ENCODE results near the gene DISC1. TPM values are rescaled to one million over a fixed set of nuclear protein-coding genes. Genes with fewer than 3 reads are reported as not detected.

DISC1 gene
- total RNA-seq, 1 experiment from 2014 or later = 13.5 TPM

- TF ChIP-seq CTCF (IDR thresholded peaks at IDR 0.05; ENCODE audit: insufficient read depth in 1 of 2, low read depth in 1 of 2, low read length in 1 of 2, severe bottlenecking in 1 of 2, unreplicated experiment in 1 of 2) = no peak
Observed at GRCh38 chr1:231612393-231613089, 14.0 kb upstream of the DISC1 start.

GRCh38 chr1:231613419-231614349 lies 12.9 kb upstream of the DISC1 start:
- no peak overlapping the region for H3K4me3 Mint-ChIP-seq (ENCODE audit: unreplicated experiment)
- H3K4me1 Mint-ChIP-seq (ENCODE audit: low read depth, unreplicated experiment) = no peaks in the 10 kb centered on the region
- H3K27ac Mint-ChIP-seq (ENCODE audit: unreplicated experiment) = no peak overlapping the region
- no peak overlapping the region for H3K4me3 ChIP-seq (ENCODE audit: low read depth, low read length)
- no peak for DNase-seq
- no peaks in the 10 kb centered on the region for H3K36me3 ChIP-seq (ENCODE audit: control insufficient read depth, insufficient read depth, low read length)
- no peaks in the 10 kb centered on the region for H3K36me3 Mint-ChIP-seq (ENCODE audit: insufficient read depth, unreplicated experiment)
- H3K4me1 ChIP-seq = no peaks in the 10 kb centered on the region
- peaks cover 10% of the 10 kb centered on the region for H3K9me3 Mint-ChIP-seq (ENCODE audit: unreplicated experiment)
- no peaks in the 10 kb centered on the region; the same call in 1 of the 2 replicates for H3K27me3 ChIP-seq (replicated peaks; ENCODE audit: control insufficient read depth, insufficient read depth, low read length)
- ChIA-PET CTCF (no interaction called here), POLR2A (no interaction called here)
- TF ChIP-seq CTCF (IDR thresholded peaks at IDR 0.05; ENCODE audit: insufficient read depth in 1 of 2, low read depth in 1 of 2, low read length in 1 of 2, severe bottlenecking in 1 of 2, unreplicated experiment in 1 of 2) = no peak
- peaks cover 11% of the 10 kb centered on the region for H3K27me3 Mint-ChIP-seq (ENCODE audit: insufficient read depth, unreplicated experiment)
- no TSS peak for BruUV-seq (replicated peaks)
- H3K9me3 ChIP-seq = no peaks in the 10 kb centered on the region
- intact Hi-C loops (cut with micrococcal nuclease; ENCODE audit: unreplicated experiment) = no loop called here

More at GRCh38 chr1:231612393-231613089, 14.0 kb upstream of the DISC1 start:
- no peaks in the 10 kb centered on the region for H3K36me3 ChIP-seq (ENCODE audit: control insufficient read depth, insufficient read depth, low read length)
- Mint-ChIP-seq H3K9me3 (ENCODE audit: unreplicated experiment) (peaks cover 10% of the 10 kb centered on the region), H3K4me1 (ENCODE audit: low read depth, unreplicated experiment) (no peaks in the 10 kb centered on the region), H3K27ac (ENCODE audit: unreplicated experiment) (no peak overlapping the region), H3K27me3 (ENCODE audit: insufficient read depth, unreplicated experiment) (peaks cover 11% of the 10 kb centered on the region), H3K4me3 (ENCODE audit: unreplicated experiment) (no peak overlapping the region), H3K36me3 (ENCODE audit: insufficient read depth, unreplicated experiment) (no peaks in the 10 kb centered on the region)
- no peak for DNase-seq
- ChIA-PET CTCF (no interaction called here), POLR2A (no interaction called here)
- no peak overlapping the region for H3K4me3 ChIP-seq (ENCODE audit: low read depth, low read length)
- no peaks in the 10 kb centered on the region for H3K9me3 ChIP-seq
- BruUV-seq (replicated peaks) = no TSS peak
- no peaks in the 10 kb centered on the region for H3K4me1 ChIP-seq
- no peaks in the 10 kb centered on the region; the same call in 1 of the 2 replicates for H3K27me3 ChIP-seq (replicated peaks; ENCODE audit: control insufficient read depth, insufficient read depth, low read length)
- intact Hi-C loops (cut with micrococcal nuclease; ENCODE audit: unreplicated experiment) = no loop called here

- intact Hi-C loops (cut with micrococcal nuclease; ENCODE audit: unreplicated experiment) = no loop called here
- Mint-ChIP-seq H3K4me3 (ENCODE audit: unreplicated experiment) (no peak overlapping the region), H3K27me3 (ENCODE audit: insufficient read depth, unreplicated experiment) (peaks cover 3% of the 10 kb centered on the region), H3K27ac (ENCODE audit: unreplicated experiment) (no peak overlapping the region), H3K36me3 (ENCODE audit: insufficient read depth, unreplicated experiment) (no peaks in the 10 kb centered on the region), H3K9me3 (ENCODE audit: unreplicated experiment) (no peaks in the 10 kb centered on the region), H3K4me1 (ENCODE audit: low read depth, unreplicated experiment) (no peaks in the 10 kb centered on the region)
- POLR2A ChIA-PET = no interaction called here
- BruUV-seq (replicated peaks) = no TSS peak
- TF ChIP-seq CTCF (IDR thresholded peaks at IDR 0.05; ENCODE audit: insufficient read depth in 1 of 2, low read depth in 1 of 2, low read length in 1 of 2, severe bottlenecking in 1 of 2, unreplicated experiment in 1 of 2) = no peak
- no peaks in the 10 kb centered on the region; the same call in 1 of the 2 replicates for H3K27me3 ChIP-seq (replicated peaks; ENCODE audit: control insufficient read depth, insufficient read depth, low read length)
- no peaks in the 10 kb centered on the region for H3K4me1 ChIP-seq
- no peak overlapping the region for H3K4me3 ChIP-seq (ENCODE audit: low read depth, low read length)
- CTCF ChIA-PET = no interaction called here
- no peak for DNase-seq
- no peaks in the 10 kb centered on the region for H3K9me3 ChIP-seq
- H3K36me3 ChIP-seq (ENCODE audit: control insufficient read depth, insufficient read depth, low read length) = no peaks in the 10 kb centered on the region
Observed at GRCh38 chr1:231616667-231617066, 9.9 kb upstream of the DISC1 start.

Measured in Caco-2 (cell line).